Stimulated activated CD4-positive, alpha-beta T cell treated with anti-CD3 and anti-CD28 coated beads, Interleukin-1b, Interleukin-23, amount 100 ng/mL, for 48 hours (primary cell): ENCODE measurements around the gene RAB32.

Source experiments
- DNase-seq: peaks from one replicate; pipeline ENCODE4 v3.0.0-alpha.2; 2020

Gene RAB32

DNA sequence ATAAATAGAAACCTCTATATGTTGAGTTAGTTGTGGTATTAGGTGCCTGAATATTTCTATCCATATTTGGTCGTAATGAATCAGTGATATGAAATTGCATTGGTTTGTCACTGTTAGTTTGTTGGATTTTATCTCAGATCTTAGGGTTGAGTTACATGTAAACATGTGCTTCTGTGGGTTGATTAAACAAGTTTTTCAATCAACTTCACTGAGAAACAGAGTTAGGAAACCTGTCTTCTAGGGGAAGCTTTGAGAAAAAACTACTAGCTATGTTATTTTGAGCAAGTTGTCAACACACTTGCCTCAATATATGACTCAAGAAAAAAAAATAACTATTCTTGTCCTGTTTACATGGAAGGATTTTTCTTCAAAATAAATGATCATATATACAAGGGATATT is 40.3 kb downstream of the RAB32 start:
- DNase-seq = no peak

DNA sequence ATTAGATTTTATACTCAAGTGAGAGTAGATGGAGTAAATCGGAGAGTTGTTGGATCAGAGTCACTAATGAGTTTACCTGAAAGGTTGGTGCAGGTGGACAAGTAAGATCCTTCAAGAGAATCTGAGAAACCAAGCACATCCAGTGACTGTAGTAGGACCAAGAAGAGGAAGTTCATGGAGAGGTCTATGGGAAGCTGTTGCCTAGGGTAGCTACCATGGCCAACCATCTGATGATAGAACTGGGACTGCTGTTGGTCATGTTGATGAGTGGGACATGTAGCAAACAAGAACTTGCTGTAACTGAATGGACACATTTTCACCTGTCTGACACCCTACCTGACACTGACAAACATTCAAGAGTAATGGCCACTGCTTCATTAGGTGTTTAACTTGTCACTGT is 43.8 kb downstream of the RAB32 start:
- DNase-seq = no peak

DNA sequence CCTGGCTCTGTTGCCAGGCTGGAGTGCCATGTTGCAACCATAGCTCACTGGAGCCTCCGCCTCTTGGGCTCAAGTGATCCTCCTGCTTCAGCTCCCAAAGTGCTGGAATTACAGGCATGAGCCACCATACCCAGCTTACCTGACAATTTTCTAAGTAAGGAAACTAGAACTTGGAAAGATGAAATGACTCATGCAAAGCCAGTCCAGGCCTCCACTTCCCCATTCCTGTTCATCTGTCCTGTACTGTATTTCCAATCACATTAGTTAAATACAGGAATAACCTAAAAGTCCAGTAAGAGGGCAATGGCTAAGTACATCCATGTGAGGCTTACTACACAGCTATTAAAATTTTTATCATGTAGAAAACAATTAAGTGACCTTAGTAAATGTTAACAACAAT is 46.9 kb downstream of the RAB32 start:
- DNase-seq = no peak

DNA sequence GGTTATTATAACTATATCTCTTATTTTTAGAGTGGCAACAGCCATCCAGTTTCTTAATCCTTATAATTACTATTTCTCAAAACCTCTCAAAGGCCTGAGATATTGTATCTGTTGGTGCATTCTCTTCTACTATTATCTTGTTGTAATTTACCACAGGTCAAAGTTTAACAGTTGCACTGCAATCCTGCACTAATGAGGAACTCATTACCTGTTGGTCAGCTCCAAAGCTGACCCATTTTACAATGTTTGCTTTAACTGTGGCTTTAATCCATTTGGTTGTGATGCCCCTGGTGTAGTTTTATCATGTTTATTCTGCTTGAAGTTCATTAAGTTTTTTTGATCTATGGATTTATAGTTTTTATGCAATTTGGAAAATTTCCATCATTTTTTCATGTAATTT is 48.8 kb downstream of the RAB32 start:
- no peak for DNase-seq

DNA sequence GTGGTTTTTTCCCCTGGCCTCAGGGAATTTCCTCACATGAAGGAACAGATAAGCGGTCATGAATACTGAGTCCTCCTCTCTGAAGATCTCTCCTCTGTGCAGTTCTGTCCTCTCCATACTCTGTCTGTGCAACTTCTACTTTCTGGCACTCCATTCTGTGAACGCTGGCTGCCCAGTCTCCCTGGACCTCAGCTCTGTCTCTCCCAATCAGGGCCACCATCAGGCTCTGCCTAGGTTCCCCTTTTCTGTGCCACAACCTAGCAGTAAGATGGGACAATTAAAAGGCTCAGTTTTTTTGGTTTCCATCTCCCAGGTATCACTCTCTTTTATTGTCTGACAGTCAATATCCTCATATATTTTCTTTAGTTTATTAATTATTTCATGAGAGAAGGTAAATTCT is 50.4 kb downstream of the RAB32 start:
- DNase-seq = no peak

DNA sequence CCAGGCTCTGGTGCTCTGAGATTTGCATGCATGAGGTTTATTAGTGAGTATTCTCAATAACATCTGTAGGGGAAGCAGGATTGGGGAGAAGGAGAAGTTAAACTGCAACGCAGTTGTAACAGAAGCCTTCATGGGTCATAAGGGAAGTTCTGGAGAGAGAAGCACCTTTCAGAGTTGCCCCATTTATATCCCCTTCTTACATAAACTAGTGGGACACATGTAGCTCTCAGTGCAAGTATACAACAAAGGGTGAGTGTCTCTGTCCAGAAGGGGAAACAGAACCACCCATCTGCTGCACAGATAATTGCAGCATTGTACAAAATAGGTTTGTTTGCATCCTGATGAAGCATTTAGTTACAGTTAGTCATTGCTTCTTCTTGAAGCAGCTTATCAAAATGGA is 50.9 kb downstream of the RAB32 start:
- DNase-seq = no peak

DNA sequence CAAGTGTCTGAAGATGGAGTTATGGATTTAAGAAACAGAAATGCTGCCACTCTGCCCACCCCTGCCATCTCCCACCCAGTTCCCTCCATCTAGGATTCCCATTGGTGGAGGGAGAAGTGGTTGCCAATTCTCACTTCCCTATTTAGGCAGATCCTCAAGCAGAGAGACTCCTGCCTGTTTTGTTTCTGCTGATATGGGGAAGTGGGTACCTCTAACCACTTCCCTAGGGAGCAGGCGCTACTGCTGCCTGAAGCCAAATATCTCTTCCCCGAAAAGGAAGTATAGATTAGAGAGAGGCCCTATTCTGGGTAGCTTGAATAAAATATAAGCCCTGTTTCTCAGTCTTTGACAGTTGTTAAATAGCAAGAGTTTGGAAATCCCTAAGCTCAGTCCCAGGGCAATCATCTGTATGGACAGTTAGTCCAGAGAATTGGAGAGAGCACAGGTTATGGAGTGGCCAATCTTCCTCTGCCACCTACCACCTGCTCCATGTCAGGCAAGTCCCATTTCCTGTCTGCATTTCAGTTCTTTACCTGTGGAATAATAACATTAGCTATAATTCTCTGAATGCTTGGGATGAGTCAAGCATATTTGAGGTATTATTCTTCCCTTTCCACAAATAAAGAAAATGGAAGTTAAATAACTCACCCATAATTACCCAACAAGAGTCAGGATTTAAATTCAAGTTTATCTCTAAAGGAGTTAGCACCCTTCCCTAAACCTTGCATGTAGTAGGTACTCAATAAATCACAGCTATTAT is 52.5 kb downstream of the RAB32 start:
- no peak for DNase-seq

DNA sequence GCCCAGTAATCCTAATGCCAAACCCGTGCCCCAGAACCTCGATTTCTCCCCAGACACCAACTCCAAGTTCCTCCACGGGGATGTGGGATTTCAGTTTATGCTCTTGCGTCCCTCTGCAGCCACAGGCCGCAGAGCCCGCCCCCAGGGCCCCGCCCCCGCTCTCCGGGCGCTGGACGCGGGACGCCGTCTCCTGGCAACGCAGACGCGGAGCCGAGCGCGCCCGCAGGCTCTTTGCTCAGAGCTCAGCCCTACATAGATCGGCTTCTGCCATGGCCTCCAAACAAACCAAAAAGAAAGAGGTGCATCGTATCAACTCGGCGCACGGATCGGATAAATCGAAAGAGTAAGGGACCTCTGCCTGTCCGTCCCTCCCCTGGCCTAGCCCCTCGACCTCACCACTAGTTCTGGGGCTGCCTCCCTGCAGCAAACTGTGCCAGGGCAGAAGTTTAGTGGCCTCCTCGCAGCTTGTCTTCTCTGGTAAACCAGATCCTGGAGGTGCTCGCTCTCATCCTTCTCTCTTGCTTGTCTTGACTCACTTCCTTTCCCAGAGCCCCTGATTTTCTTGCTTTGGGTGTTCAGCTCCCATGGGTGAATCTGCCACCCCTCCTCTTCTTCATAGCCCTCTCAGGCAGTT is 55.3 kb downstream of the RAB32 start, which contains the start of gene ADGB:
Gene ADGB (plus strand): TSS at position 201 of the 634 bp plus-strand sequence. CDS start 69 bp downstream, at position 270.
- DNase-seq = no peak

DNA sequence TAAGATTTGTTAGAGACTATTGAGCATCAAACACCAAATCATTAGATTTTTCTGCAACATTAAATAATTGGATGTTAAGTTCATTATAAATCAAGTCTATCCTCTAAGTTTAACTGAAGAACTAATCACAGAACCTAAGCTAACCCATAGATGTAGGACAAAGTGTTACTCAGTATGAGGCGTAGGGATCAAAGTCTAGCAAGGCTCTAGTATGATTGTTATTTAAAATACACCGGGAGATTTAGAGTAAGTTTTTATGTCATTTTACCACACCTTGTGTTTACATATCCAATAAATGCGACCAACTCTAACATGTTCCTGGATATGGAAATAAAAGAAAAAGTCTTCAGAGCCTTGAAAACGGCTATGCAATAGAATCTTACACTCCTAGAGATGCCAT is 57.7 kb downstream of the RAB32 start:
- DNase-seq = no peak

DNA sequence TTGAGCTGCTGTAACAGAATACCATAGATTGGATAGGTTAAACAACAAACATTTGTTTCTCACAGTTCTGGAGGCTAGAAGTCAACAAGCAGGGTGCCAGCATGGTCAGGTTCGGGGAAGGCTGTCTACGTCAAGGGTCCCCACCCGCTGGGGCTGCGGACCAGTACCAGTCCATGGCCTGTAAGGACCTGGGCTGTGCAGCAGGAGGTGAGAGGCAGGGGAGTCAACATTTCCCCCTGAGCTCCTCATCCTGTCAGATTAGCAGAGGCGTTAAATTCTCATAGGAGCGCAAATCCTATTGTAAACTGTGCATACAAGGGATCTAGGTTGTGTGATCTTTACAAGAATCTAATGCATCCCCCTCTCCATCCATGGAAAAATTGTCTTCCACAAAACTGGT is 58.9 kb downstream of the RAB32 start:
- no peak for DNase-seq
